Measurements from ENCODE around the gene CHD1. TPM values are rescaled to one million over a fixed set of nuclear protein-coding genes. Genes with fewer than 3 reads are reported as not detected.

The CHD1 gene
- total and polyA plus RNA-seq, 2 of the 13 experiments (the other 11 are each of a cell fraction or from before 2014, with no cell fraction given), result 22.8 to 55.9 TPM

DNA sequence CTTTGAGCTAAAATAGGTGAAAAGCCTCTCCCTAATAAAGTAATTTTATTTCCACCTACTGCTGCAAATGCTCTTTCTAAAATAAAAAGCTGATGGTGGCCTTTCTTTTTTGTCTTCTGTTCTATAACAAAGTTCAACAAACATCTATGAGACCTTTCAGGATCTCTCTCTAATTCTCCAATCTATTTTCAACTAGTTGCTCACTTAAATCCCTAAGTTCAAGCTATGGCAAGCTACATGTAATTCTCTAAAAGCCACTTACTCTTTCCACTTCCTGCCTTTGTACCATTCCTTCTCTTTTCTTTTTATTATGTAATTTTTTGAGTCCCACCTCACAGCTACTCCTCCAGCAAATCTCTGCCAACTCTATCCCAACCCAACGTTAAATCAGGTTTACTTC, 20.9 kb downstream of the CHD1 start:
- no peak overlapping the region for H2AFZ ChIP-seq (ENCODE audit: low read length)
- BruUV-seq (replicated peaks), result no TSS peak
- H3K9ac ChIP-seq (ENCODE audit: insufficient read depth, low read depth, low read length), result no peak overlapping the region
- no peak for TF ChIP-seq ZNF839 (CRISPR knock-in tag; IDR thresholded peaks at IDR 0.05; ENCODE audit: borderline replicate concordance)
- no peak for TF ChIP-seq ZNF430 (CRISPR knock-in tag; IDR thresholded peaks at IDR 0.05)
- no peak for TF ChIP-seq ZNF282 (IDR thresholded peaks at IDR 0.05; ENCODE audit: partially characterized antibody)
- no peak for TF ChIP-seq ZNF3 (CRISPR knock-in tag; IDR thresholded peaks at IDR 0.05)
- TF ChIP-seq, protein P1, sequence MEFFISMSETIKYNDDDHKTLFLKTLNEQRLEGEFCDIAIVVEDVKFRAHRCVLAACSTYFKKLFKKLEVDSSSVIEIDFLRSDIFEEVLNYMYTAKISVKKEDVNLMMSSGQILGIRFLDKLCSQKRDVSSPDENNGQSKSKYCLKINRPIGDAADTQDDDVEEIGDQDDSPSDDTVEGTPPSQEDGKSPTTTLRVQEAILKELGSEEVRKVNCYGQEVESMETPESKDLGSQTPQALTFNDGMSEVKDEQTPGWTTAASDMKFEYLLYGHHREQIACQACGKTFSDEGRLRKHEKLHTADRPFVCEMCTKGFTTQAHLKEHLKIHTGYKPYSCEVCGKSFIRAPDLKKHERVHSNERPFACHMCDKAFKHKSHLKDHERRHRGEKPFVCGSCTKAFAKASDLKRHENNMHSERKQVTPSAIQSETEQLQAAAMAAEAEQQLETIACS (CRISPR knock-in tag; IDR thresholded peaks at IDR 0.05), result no peak
- no peak for TF ChIP-seq E2F5 (CRISPR knock-in tag; conservative IDR thresholded peaks at IDR 0.05)
- TF ChIP-seq BHLHE40 (IDR thresholded peaks at IDR 0.05; ENCODE audit: low read length), result no peak
- TF ChIP-seq ZNF383 (CRISPR knock-in tag; IDR thresholded peaks at IDR 0.05; ENCODE audit: borderline replicate concordance), result no peak
- no peak for TF ChIP-seq SATB2 (CRISPR knock-in tag; IDR thresholded peaks at IDR 0.05)
- no peak for TF ChIP-seq SIN3B (IDR thresholded peaks at IDR 0.05; ENCODE audit: low read length)
- TF ChIP-seq ZNF660 (CRISPR knock-in tag; IDR thresholded peaks at IDR 0.05; ENCODE audit: borderline replicate concordance, low read depth), result no peak
- TF ChIP-seq KLF6 (CRISPR knock-in tag; IDR thresholded peaks at IDR 0.05), result no peak
- no peak for TF ChIP-seq SMYD3 (CRISPR knock-in tag; IDR thresholded peaks at IDR 0.05)
- no peak for TF ChIP-seq SP2 (CRISPR knock-in tag; IDR thresholded peaks at IDR 0.05)
- no peak for TF ChIP-seq ZNF329 (CRISPR knock-in tag; IDR thresholded peaks at IDR 0.05; ENCODE audit: low read depth)
- TF ChIP-seq ZNF569 (CRISPR knock-in tag; IDR thresholded peaks at IDR 0.05; ENCODE audit: borderline replicate concordance), result no peak
- TF ChIP-seq TAF1 (CRISPR knock-in tag; IDR thresholded peaks at IDR 0.05), result no peak
- TF ChIP-seq ZNF670 (CRISPR knock-in tag; IDR thresholded peaks at IDR 0.05; ENCODE audit: borderline replicate concordance), result no peak
- no peak for TF ChIP-seq KAT7 (CRISPR knock-in tag; IDR thresholded peaks at IDR 0.05; ENCODE audit: borderline replicate concordance)
- TF ChIP-seq CHCHD3 (CRISPR knock-in tag; IDR thresholded peaks at IDR 0.05), result no peak
- in situ Hi-C loops (cut with HindIII; ENCODE audit: extremely low pct_ligation_motif_present, low pct_unique_long_range_greater_than_20kb) (loop anchor here (5.0 kb wide), 1 partner anchor 124 kb away; no protein-coding TSS in a partner anchor), intact Hi-C loops (cut with micrococcal nuclease; ENCODE audit: unreplicated experiment) (loop anchor here (2.0 kb wide), 1 partner anchor 21 kb away; the partner anchor contains the start of gene CHD1)
- no peak overlapping the region for H3K4me2 ChIP-seq (ENCODE audit: low read depth, low read length)
- H3K27ac ChIP-seq (ENCODE audit: extremely low read length, insufficient read depth, low read length), result no peak overlapping the region
- FAIRE-seq (no peak), ATAC-seq (no peak), DNase-seq (ENCODE audit: low spot score) (no peak)
- CTCF ChIA-PET (ENCODE audit: low intra/inter-chr PET ratio, low total read pairs), result interaction anchor here (1.3 kb wide), 1 partner anchor 125 kb away, joined by 4 read pairs; no protein-coding TSS in a partner anchor
- H3K79me2 ChIP-seq (ENCODE audit: insufficient read depth, low read length), result peaks cover 68% of the 10 kb centered on the region
- POLR2A ChIA-PET, result no interaction called here
- peaks cover 13% of the 10 kb centered on the region for H4K20me1 ChIP-seq (ENCODE audit: insufficient read depth, low read length)
- no peak overlapping the region for H3K4me3 ChIP-seq (replicated peaks in 1 of 3; ENCODE audit: insufficient read depth in 1 of 3, low read depth in 2 of 3, low read length in 3 of 3)
- no peaks in the 10 kb centered on the region for H3K27me3 ChIP-seq (ENCODE audit: control insufficient read depth in 1 of 2, insufficient read depth in 2 of 2, low read length in 2 of 2)
- H3K4me1 ChIP-seq (ENCODE audit: insufficient read depth, low read length), result no peaks in the 10 kb centered on the region
- 92% methylated on average over 1 of the region's 1 CpG for WGBS (ENCODE audit: low lambda C conversion rate)
- no peaks in the 10 kb centered on the region for H3K9me3 ChIP-seq (ENCODE audit: low read length)
- H3K36me3 ChIP-seq (replicated peaks in 1 of 2; ENCODE audit: control insufficient read depth in 1 of 2, insufficient read depth in 2 of 2, low read length in 2 of 2), result peaks cover 2 to 22% of the 10 kb centered on the region in 2 experiments; a peak in 4 of 5 replicates

Data from HepG2 (cell line).